ENCODE data around the gene RIOK2.

GRCh38 chr5:97157689-97158088 is 25.4 kb downstream of the RIOK2 start:
- TF ChIP-seq CTCF (IDR thresholded peaks at IDR 0.05) (no peak), POLR2A (IDR thresholded peaks at IDR 0.05) (no peak)

Measured in body of pancreas (tissue), 4 donors.